ENCODE data around the gene SPSB1.

SPSB1 gene

DNA sequence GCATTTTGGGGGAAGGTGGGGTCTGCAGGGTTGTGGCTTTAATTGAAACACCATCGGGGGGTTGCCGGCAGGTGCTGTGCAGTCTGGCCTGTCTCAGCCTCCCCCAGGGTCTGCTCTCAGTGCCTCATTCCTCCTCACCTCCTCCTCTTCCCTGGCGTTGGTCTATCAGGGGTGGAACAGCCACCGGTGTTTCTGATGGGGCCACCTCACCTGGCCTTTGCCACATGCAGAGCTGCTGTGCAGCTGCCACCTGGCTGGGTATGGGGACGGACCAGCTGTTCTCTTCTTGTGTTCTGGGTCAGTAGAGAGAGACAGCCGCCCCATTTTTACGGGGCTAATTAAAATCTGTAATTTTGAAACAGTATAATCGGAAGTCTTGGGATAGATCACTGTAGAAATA is 53.9 kb downstream of the SPSB1 start:
- DNase-seq, result no peak

DNA sequence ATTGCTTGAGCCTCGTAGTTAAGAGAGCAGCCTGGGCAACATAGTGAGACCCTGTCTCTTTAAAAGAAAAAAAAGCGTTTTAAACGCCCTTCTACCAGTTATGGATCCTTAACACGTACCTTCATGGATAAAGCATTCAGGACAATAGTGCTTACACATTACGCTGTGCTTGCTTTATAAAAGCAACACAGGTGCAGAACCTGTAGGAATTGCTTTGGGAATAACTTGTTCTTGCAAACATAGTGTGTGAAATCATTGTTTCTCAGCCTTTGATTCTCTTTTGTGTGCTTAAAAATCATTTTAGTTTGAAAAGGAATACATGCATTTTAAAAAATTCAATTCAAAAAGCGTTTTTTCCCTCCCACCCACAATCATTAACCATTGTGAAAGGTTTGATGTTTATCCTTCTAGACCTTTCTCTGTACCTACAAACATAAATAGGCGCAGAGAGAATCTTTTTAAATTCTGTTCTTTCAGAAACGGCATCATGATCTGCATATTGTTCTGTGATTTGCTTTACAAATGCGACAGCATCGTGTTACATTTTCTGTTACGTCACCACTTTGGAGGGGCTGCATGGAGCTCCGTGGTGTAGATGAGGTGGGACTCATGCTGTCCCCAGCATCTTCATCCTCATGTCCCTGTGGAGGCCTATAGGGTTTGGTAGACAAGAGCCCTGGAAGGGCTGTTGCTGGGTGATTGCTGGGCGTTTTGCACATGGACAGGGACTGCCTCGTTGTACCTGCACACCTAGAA is 54.6 kb downstream of the SPSB1 start:
- DNase-seq, result no peak

DNA sequence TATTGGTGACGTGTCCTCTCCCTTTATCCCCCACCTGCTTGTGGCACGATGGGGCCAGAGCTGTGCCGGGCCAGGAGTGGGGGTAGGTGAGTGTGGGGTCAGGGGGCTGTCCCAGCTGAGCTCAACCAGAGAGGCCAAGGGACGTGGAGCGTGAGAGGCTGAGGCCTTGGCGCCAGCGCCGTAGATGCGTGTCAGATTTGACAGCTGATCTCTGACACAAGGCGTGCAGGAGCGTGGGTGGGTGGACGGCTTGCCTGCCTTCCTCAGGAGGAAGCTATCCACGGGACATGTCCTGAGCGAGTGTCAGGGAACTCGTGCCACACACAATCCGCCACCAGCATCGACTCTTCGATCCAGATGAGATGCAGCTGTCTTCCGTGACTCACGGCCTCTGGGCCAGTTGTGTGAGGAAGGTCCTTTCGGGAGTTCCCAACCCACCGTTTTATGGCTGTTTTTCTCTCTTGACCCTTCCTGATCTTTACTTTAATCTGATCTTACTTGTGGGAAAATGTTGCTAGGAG is 56.7 kb downstream of the SPSB1 start:
- no peak for DNase-seq

GRCh38 chr1:9350013-9350908 is 57.6 kb downstream of the SPSB1 start:
- DNase-seq, result no peak

DNA sequence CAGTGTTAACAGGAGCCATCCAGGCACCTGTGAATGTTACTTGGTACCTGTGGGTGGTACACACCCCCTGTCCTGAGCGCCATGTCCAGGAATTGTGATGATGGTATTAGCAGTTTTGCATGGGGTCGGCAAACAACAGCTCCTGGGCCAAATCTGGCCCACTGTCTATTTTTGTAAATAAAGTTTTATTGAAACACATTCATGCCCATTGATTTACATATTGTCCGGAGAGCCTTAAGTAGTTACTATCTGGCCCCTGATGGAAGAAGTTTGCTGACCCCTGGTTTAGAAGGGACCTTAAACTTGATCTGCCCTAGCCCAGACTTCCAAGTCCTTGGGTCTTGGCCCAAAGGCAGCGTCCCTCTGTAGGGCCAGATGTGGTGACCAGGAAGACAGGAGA is 58.3 kb downstream of the SPSB1 start:
- no peak for DNase-seq

GRCh38 chr1:9351654-9352271 is 59.1 kb downstream of the SPSB1 start:
- no peak for DNase-seq

GRCh38 chr1:9352377-9353134 is 59.9 kb downstream of the SPSB1 start:
- DNase-seq, result no peak

GRCh38 chr1:9355503-9355902 is 62.8 kb downstream of the SPSB1 start:
- no peak for DNase-seq

DNA sequence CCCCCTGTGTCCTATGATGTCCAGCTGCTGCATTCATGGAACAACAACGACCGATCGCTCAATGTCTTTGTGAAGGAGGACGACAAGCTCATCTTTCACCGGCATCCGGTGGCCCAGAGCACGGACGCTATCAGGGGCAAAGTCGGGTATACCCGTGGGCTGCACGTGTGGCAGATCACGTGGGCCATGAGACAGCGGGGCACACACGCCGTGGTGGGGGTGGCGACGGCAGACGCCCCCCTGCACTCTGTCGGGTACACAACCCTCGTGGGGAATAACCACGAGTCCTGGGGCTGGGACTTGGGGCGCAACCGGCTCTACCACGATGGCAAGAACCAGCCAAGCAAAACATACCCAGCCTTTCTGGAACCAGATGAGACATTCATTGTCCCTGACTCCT is 63.3 kb downstream of the SPSB1 start:
- no peak for DNase-seq

GRCh38 chr1:9356829-9357466 is 64.3 kb downstream of the SPSB1 start:
- no peak for DNase-seq

- no peak for DNase-seq
Observed at GRCh38 chr1:9357958-9358357, 65.3 kb downstream of the SPSB1 start.

DNA sequence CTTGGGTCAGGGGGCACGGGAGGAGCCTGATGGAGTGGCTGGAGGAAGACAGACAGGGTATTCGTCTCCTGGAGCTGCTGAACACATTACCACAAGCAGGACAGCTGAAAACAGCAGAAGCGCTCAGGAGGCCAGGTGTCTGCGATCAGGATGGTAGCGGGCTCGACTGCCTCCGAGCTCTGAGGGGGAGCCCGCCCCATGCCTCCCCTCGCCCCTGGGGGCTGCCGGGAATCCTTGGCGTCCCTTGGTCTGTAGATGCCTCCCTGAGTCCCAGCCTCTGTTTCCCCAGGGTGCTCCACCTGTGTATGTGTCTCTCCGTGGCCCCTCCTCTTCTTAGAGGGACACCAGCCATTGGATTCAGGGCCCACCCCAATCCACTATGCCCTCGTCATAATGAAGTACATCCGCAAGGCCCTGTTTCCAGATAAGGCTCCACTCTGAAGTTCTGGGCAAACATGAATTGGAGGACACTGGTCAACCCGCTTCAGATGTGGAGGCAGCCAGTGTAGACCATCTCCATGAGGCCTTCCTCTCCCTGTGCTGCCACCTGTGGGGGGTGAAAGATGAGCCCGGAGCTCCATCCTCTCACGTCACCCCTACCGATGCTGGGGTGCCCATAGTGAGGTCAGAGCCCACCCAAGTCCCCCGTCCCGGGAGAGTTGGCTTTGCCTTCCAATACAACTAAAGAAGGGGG is 67.8 kb downstream of the SPSB1 start:
- DNase-seq, result no peak

DNA sequence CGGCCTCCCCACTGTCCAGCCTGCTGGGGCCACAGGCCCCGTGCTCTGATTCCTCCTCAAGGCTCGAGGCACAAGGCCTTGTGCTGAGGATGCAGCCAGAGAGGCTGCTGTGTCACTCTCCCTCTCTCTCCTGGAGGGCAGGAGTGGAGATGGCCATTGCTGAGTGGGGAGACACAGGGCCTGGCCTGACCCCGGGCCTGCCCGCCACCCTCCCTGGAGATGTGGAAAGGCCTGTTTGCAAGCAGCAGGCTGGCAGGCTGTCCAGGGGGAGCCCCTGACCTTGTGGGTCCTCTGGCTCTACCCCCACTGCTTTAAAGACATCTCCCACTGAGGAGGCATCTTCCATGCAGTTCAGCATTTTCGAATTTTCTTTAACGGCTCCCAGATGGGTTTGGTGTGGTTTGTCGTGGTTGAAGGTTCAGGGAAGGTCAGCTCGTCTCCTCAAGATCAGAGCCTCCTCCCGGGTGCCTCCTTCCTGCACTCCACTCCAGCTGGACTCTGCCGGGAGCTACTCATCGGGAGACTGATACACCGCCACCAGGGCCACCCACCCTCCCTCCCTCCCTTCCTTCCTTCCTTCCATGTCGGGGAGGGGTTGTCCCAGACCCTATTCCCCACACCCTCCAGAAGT is 69.1 kb downstream of the SPSB1 start:
- DNase-seq, result no peak

GRCh38 chr1:9362488-9362887 is 69.8 kb downstream of the SPSB1 start:
- DNase-seq, result no peak

GRCh38 chr1:9363061-9363471 is 70.4 kb downstream of the SPSB1 start:
- DNase-seq, result no peak

- no peak for DNase-seq
Observed at GRCh38 chr1:9366298-9366697, 73.6 kb downstream of the SPSB1 start.

DNA sequence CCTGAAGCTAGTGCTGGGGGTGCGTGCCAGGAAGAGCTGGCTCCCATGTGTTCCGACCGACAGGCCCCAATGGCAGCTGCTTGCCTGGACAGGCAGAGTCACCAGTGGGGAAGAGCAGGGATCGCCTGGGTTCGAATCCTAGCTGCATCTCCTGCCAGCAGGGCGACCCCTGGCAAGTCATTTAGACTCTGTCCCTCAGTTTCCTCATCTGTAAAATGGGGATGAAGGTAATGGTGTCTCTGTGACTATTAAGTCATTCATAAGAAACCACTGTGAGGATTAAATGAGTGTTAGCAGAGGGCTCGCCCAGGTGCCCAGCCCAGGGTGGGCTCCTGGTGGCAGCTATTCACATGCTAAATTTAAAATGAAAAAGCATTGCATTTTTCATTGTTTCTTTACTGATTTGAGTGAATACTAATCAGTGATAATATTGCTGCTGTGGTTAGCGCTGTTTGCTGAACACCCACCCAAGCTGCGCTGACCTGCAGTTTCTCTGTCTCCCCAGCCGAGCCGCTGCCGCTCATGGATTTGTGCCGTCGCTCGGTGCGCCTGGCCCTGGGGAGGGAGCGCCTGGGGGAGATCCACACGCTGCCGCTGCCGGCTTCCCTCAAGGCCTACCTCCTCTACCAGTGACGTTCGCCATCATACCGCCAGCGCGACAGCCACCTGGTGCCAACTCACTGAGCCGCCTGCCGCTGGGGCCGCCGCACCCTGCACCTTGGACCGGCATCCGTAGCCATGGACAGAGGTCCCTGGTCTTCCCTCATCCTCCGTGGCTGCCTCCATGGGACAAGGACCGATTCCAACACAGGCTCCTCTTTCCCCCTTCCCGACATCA is 74.5 kb downstream of the SPSB1 start:
- DNase-seq, result no peak

DNA sequence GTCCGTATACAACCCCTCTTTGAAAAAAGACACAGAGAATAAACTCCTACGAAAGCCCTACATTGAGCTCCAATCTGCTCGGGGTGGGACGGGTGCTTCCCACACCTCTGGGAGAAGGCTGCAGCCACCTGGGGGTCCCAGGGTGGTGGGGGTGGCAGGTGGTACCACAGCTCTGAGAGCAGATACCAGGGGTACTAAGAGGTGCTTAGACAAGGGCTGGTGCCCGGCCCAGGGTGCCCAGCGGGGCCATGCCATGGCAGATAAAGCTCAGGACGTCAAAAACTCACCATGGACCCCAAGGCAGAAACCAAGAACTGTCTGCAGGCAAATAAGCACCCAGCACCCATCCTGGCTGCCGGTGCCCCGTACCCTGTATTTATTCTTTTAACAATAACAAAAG is 75.1 kb downstream of the SPSB1 start:
- DNase-seq, result no peak

- DNase-seq, result no peak
Observed at GRCh38 chr1:9368356-9368755, 75.7 kb downstream of the SPSB1 start.
